HG03457 (cell line): ENCODE data around the gene PSME2.

Experiments used
- ATAC-seq: cut with Tn5 transposase; IDR thresholded peaks from one replicate; pipeline ENCODE4 v1.9.1; 2021; ENCODE audit warnings: moderate number of reproducible peaks; ENCODE audit not compliant: unreplicated experiment

Gene PSME2

GRCh38 chr14:24179961-24180796 is 33.8 kb upstream of the PSME2 start:
- no peak for ATAC-seq

- no peak for ATAC-seq
Observed at GRCh38 chr14:24179294-24179960, 33.0 kb upstream of the PSME2 start.

- ATAC-seq: no peak
Observed at GRCh38 chr14:24178399-24179178, 32.2 kb upstream of the PSME2 start.

GRCh38 chr14:24177891-24178290 is 31.5 kb upstream of the PSME2 start:
- ATAC-seq: no peak

GRCh38 chr14:24177041-24177825 is 30.8 kb upstream of the PSME2 start:
- no peak for ATAC-seq

GRCh38 chr14:24176599-24176998 is 30.2 kb upstream of the PSME2 start:
- ATAC-seq: no peak

- ATAC-seq: no peak
Observed at GRCh38 chr14:24172871-24173281, 26.5 kb upstream of the PSME2 start.

- no peak for ATAC-seq
Observed at GRCh38 chr14:24172261-24172860, 26.0 kb upstream of the PSME2 start.

- ATAC-seq: peak; percentile 76
Observed at GRCh38 chr14:24171422-24172260, 25.2 kb upstream of the PSME2 start, which contains the start of gene REC8. REC8 (plus strand) TSS chr14:24172080; CDS start chr14:24172553, 473 bp downstream.

GRCh38 chr14:24167469-24168114 is 21.2 kb upstream of the PSME2 start:
- ATAC-seq: no peak

- ATAC-seq: no peak
Observed at GRCh38 chr14:24165785-24166184, 19.4 kb upstream of the PSME2 start.

- no peak for ATAC-seq
Observed at GRCh38 chr14:24164518-24164991, 18.1 kb upstream of the PSME2 start.

- ATAC-seq: no peak
Observed at GRCh38 chr14:24162093-24162492, 15.7 kb upstream of the PSME2 start.

- ATAC-seq: peak; percentile 55
Observed at GRCh38 chr14:24160850-24161804, 14.7 kb upstream of the PSME2 start, which contains the start of gene IRF9. IRF9 (plus strand) TSS chr14:24161265; CDS start chr14:24162145, 880 bp downstream.

- ATAC-seq: peak; percentile 5
Observed at GRCh38 chr14:24160499-24160849, 14.1 kb upstream of the PSME2 start.

GRCh38 chr14:24159777-24160498 is 13.5 kb upstream of the PSME2 start:
- ATAC-seq: no peak

GRCh38 chr14:24157331-24157730 is 10.9 kb upstream of the PSME2 start:
- ATAC-seq: no peak
